ENCODE results near the gene NLRX1.

DNA sequence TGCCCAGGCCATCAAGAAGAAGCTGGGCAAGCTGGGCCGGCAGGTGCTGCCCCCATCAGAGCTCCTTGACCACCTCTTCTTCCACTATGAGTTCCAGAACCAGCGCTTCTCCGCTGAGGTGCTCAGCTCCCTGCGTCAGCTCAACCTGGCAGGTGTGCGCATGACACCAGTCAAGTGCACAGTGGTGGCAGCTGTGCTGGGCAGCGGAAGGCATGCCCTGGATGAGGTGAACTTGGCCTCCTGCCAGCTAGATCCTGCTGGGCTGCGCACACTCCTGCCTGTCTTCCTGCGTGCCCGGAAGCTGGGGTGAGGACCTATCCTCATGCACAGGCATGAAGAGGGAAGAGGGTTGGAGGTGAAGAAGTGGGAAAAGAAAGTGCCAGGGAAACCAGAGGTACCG is 11.5 kb downstream of the NLRX1 start:
- TF ChIP-seq, protein P1, sequence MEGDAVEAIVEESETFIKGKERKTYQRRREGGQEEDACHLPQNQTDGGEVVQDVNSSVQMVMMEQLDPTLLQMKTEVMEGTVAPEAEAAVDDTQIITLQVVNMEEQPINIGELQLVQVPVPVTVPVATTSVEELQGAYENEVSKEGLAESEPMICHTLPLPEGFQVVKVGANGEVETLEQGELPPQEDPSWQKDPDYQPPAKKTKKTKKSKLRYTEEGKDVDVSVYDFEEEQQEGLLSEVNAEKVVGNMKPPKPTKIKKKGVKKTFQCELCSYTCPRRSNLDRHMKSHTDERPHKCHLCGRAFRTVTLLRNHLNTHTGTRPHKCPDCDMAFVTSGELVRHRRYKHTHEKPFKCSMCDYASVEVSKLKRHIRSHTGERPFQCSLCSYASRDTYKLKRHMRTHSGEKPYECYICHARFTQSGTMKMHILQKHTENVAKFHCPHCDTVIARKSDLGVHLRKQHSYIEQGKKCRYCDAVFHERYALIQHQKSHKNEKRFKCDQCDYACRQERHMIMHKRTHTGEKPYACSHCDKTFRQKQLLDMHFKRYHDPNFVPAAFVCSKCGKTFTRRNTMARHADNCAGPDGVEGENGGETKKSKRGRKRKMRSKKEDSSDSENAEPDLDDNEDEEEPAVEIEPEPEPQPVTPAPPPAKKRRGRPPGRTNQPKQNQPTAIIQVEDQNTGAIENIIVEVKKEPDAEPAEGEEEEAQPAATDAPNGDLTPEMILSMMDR (IDR thresholded peaks at IDR 0.05; ENCODE audit: low read length): no peak
- TF ChIP-seq EZH2phosphoT487 (IDR thresholded peaks at IDR 0.05; ENCODE audit: low read length): no peak

Data from MM.1S (cell line).